Activated gamma-delta T cell treated with Interleukin-2 at 50 U/mL for 16 hours (primary cell): ENCODE data around the gene MAP2K5.
A peak's percentile ranks its signal among the peaks of the same experiment; 100 is the strongest.

Experiments
- DNase-seq: peaks from one replicate; pipeline ENCODE4 v3.0.0-alpha.2; 2020

MAP2K5 gene

DNA sequence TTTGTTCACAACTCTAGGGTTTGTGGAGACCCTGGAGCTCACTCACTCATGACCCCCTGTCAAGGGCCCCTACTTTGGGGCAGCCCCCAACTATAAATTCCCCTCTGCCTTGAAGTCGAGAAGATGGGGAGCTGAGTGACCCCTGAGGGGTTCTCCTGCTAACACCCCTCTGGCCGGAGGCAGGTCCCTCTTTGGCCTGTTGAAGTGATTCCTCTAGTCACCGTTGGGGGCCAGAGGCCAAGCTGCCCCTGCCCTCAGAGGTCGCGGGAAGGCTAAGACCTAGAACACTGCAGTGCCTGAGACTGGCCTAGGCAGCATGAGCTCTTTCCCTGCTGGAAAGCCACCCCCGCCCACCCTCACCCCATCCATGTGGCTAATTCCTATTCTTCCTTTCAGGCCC is 267.4 kb downstream of the MAP2K5 start:
- no peak for DNase-seq

DNA sequence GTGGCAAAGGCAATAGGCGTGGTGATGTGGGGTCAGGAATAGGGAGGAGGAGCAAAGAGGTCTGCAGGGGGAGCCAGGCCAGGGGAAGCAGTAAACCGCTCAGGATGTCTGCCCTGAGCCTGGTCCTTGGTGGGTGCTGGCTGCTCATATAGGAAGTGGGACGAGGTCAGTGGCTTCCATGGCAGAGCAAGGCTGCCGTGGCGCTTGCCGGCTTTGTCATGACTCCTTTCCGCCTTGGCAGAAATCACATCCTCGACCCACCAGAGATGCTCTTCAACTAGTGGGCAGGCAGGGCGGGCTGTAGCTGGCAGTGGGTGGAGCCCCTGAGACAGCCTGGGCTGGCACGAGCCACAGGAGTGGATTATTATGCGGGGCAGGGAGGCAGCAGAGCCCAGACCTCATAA is 269.7 kb downstream of the MAP2K5 start:
- DNase-seq = no peak

DNA sequence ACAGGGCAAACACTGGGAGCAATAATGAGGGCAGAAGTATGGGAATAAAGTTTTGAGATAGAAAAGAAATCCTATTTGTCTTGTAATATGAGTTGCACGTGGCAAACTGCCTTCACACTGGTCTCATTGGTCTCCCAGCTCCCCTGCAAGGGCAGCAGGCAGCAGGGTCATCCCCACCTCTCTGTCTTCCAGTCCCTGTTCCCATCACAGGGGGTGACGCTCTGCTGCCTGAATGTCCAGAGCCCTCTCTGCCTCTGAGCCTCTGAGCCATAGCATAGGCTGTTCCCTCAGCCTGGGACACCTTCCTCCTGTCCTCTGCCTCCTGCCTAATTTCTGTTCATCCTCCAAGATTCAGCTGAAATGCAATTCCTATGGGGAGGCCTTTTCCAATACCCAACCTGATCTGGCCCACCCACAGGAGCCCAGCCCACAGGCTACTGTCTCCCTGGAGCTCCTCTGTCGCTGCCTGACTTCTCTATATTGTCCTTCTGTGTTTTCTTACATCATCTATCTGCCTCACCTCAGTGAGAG is 270.7 kb downstream of the MAP2K5 start:
- DNase-seq = no peak

DNA sequence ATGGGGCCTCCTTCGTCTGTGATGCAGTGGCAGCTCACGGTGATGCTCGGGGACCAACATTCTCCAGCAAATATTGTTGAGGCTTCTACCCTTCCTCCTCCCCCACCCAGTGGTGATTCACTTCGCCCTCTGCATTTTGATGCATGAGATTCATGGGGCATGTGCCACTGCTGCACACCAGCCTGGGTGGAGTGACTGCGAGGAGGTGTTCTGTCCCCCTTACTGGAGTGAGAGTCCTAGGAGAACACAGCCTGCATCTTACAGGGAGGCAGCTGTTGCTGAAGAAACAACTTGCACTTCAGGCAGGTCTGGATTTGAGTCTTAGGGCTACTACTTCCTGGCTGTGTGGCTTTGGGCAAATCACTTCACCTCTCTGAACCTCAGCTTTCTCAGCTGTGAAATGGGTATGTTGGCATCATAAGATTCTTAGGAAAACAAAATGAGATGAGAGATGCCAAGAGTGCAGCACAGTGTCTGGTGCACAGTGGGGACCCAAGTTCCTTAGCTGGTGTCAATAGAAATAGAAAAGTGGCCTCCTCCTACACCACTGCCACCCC is 272.6 kb downstream of the MAP2K5 start:
- DNase-seq = no peak

DNA sequence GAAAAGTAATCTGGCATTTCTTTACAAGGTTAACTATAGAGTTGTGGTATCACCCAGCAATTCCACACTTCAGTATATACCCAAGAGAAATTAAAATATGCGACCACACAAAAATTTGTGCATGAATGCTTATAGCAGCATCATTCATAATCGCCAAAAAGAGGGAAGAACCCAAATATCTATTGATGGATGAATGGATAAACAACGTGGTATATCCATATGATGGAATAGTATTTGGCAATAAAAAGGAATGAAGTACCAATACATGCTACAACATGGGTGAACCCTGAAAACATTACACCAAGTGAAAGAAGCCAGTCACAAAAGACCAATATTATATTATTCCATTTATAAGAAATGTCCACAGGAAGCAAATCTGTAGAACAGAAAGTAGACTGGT is 274.2 kb downstream of the MAP2K5 start:
- no peak for DNase-seq

DNA sequence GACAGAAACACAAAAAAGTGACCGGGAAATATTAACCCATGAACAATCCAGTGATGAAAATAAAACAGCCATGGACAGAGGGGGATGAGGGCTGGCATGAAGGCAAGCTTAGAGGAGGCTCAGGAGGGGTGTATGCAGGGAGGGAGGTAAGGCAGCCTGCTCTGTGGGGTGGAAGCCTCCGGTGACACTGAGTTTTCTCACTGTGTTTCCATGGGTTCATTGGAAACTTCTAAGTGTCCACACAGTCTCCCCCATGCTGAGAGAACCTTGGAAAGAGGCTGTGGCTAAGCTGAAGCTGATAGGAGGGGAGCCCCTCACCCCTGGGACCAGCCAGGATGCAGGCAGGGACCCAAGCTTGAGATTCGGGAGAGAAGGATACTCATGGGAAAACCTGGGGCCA is 276.0 kb downstream of the MAP2K5 start:
- DNase-seq = no peak

DNA sequence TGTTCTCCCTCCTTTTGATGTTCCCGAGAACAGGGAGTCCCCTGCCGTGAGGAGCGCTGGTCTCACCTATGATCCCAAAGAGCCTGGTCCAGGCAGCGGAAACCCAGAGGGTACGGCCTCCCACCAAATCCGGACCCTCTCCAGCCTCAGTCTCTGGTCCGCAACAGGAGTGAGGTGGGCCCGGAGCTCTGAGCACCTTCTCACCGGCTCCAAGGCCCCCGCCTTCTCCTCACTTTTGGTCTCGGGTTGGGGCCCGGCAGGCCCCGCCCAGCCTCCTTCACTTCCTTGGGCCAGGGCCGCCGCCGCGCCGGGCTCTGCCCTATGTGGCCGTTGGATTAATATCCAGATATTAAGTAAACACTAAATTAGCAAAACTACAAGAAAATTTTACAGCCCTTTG is 277.1 kb downstream of the MAP2K5 start:
- no peak for DNase-seq

DNA sequence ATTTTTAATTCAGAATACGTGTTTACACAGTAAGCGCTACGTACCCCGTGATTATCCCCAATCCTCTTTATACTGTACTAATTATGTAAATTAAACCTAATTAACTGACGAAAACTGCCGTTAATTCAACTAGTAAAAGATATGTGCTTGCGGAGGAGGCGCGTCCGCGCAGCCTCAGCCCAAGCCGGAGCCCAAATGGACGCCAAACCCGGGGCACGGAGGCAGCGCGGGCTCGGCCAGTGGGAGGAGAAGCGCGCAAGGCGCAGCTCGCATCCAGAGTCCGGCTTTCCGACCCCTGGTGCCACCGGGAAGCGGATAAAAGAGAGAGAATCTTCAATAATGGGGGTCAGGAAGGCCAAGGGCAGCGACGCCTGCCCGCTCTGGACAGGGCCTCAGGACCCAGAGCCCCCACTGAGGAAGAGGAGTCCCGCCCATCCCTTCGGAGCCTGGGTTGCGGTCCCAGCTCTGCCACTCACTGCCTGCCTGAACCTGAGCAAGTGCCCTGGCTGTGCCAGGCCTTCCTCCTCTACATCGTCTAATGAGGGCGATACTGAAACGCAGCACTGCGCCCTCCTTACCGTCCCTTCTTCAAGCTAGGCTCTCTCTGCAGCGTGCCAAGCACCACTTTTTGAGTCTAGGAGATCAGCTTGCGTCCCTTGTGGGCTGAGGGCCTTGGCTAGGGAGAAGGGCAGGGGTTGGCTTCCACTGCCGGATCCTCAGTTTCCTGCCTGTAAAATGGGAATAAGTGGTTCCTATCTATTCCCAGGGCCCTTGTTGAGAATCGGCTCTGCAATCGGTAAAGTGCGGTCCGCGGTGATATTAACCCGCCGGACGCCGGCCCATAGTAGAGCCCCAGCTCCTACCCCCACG is 277.9 kb downstream of the MAP2K5 start:
- DNase-seq = no peak

DNA sequence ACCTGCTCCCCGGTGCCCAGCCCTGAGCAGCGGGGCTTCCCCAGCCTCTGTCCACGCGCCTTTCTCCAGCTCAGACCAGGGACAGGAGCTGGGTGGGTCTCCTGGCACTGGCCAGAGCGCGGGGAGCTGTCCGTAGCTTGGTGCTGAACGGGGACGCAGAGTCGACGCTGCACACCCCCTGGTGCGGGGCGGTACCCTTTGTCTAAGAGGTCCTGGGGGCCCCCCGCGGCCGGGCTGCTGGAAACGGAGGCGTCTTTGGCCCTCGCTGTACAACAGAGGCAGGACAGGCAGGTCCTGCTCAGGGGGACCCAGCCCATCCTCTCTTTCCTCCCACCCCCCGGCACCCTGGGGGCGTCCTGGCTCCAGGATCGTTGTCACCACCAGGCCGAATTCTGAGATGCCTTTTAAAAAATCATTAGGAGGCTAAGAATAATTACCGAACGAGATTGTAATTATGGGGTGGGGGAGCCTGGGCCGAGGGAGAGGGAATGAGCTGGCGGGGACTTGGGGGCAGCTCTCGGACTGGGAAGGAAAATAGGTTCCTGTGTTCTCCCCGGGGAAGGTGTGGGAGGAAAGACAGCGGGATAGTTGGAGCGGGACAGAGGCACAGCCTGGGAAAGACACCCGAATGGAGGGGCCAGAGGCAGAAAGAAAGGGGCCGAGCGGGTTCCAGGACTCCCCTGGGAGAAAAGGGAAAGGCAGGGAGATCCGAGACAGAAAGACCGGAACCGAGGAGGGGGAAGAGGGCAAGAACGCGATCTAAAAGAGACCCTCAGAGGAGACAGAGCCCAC is 278.7 kb downstream of the MAP2K5 start:
- DNase-seq = peak; percentile 28

DNA sequence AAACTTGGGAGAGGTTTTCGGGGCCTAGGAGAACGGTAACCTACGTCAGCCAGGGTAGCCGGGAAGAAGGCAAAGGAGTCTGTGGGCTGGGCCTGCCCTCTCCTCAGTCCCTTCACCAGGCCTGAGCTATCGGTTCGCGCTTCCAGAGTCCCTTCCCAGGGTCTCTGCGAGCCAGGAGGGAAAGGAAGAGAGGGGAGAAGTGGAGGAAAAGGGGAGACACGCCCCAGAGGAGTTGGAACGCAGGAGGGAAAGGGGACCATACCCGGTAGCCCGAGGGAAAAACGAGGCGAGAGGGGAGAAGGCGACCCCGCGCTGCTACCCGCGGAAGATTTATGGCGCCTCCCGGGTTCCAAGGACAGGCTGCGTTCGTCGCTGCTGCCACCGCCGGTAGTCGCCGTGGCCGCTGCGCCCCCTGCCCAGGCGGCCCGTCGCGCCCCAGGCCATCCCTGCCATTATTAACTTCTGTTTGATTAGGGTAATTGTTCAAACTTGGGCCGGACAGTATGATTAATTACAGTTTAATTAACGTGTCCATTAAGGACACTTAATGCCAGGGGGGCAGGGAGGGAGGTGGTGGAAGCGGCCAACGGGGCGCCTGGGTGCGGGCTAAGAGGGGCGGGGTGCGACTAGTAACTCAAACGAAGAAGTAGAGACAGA is 279.4 kb downstream of the MAP2K5 start:
- no peak for DNase-seq

DNA sequence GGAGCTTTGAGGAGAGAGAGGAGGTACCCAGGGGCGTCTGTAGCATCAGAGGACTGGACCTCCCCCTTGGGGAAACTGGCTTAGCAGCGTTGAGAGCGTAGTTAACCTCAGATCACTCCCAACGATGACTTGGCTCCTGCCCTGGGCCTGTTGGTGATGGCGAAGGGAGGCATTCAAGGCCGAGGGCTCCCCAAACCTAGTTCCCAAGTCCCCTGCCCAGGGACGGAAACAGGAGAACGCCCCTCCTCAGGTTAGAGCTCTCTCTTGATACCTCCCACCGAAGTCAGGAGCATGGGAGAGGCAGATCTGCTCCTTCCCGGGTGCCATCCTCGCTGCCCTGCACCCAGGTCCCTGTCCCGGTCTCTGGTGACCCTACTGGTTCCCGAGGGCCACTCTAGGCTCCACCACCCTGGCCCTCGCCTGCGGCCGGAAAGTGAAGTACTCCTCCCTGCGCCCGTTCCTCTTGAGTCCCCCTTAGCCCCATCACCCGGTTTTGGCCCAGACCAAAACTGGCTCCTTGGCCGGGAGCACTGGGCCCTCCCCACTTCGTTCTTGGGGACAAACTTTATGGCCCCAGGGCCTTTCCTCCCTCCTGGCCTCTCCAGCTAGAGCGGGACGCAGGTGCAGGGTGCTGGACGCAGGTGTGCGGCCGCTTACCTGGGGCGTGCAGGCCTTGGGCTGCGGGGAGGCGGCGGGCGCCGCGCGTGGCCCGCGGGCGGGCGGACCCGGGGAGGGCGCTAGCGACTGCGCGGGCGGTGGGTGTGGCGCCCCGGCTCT is 280.2 kb downstream of the MAP2K5 start:
- no peak for DNase-seq

DNA sequence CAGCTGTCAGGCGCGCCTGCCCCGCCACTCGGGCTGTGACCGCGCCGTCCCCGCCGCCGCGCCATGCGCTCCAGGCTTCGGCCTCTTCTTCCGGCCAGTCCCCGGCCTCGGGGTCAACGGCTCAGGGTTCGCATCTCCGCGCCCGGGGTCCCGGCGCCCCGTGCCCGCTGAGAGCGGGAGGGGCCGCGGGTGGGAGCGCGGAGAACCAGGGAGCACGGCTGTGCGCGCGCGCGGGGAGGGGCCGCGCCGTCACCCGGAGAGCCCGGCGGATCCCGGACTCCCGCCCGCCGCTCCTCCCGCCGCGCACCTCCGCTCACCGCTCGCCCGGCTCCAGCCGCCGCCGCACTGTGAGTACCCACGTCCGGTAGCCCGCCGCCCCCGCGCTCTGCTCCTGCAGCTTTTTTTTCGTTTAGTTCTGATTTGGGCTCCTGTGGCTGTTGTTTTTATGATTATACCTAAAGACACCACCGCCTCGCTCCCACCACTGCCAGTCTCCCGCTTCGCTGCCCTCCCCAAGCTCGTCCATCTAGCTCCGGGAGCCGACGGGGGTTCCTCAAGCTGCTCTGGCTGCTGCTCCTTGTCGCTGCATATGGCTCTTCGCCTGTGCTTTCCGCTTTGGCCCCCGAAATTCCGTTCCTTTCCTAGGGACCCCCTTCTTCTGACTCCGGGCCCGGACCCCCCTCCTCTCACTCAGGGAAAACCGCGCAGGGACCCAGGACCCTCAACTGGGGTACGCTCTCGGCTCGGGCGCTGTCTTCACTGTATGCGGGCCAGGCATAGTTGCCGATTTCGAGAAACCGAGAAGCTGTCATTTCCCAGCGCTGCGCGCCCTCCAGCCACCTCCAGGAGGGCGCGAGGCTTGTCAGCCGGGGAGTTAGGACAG is 281.1 kb downstream of the MAP2K5 start:
- DNase-seq = no peak

DNA sequence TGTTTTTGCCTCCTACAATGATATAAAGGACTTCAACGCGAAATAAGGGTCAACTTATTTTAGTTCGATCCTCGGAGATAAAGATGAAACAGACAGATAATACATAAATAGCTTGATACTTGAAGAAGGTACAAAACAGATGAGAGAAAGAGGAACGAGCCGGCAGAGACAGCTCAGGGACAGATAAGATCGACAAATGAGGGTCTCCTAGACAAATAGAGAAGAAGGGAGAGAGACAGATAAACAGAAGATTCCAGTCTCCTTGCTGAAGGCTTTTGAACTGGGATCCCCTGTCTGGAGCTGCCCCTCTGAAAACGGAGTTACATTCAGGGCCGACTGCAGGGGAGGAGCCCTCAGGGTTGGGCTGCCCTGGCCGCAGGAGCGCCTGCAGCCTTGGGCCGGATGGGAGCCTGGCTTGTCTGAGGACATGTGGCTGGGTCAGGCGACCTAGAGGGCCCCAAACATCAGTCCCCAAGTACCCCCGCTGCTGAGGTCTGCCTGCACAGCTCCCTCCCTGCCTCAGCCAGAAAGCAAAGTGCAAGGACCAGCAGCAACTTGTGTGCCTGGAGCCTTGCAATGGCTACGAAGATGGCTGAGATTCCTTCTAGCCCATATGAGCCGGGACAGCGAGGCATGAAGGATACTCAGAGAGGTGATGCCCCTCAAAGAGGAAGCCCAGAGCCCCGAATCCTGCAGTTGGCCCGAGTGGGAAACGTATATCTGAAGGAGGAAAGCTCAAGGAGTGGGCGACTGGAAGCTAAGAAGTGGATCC is 281.9 kb downstream of the MAP2K5 start:
- no peak for DNase-seq

DNA sequence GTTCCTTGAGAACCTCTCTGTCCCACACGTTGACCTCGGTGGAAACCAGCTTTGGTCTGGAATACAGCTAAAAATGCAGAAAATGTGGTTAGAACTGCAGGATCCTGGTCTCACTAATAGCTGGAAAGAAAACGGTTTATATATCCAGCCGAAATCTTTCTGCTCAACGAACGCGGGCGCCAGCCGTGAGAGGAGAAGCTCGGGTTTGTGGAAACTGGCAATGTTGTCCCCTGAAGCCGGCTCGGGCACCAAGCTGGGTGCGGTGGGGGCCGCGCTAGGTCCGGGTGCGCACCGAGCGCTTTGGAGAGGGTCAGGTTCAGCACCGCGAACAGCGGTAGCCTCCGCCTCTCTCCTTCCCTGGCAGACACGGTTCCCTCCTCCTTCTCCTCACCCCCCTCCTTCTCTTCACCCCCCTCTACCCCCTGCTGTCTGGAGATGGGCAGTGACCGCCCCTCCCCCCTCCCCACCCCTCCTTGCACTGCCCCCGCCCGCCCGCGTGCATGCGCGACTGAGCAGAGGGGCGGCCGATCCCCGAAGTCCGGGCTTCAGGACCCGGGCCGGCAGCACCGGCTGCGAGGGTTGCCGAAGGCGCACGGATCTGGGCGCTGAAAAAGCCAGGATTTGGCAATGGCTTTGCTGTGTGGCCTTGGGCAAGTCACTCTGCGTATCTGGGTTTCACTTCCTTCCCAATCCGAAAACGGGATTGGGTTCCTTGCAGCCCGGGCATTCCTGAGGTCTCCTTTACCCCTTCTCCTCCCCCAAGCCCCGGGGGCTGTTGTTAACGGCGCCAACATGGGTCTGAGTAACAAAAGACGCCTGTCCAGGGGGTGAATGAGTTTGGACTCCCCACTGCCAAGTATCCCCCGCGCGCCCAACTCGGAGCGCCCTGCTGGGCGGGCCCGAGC is 282.7 kb downstream of the MAP2K5 start, which contains the start of gene SKOR1:
SKOR1 (plus strand) TSS at position 534 of the 905 bp plus-strand sequence; CDS start at position 628, 94 bp downstream.
- no peak for DNase-seq

DNA sequence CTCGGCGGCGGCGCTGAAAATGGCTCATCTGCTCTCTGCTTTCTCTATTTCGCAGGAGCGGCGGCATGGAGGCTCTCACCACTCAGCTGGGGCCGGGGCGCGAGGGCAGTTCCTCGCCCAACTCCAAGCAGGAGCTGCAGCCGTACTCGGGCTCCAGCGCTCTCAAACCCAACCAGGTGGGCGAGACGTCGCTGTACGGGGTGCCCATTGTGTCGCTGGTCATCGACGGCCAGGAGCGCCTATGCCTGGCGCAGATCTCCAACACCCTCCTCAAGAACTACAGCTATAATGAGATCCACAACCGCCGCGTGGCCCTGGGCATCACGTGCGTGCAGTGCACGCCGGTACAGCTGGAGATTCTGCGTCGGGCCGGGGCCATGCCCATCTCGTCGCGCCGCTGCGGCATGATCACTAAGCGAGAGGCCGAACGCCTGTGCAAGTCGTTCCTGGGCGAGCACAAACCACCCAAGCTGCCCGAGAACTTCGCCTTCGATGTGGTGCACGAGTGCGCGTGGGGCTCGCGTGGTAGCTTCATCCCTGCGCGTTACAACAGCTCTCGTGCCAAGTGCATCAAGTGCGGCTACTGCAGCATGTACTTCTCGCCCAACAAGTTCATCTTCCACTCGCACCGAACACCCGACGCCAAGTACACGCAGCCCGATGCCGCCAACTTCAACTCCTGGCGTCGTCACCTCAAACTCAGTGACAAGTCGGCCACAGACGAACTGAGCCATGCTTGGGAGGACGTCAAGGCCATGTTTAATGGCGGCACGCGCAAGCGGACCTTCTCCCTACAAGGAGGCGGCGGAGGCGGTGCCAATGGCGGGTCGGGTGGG is 283.6 kb downstream of the MAP2K5 start:
- DNase-seq = no peak

DNA sequence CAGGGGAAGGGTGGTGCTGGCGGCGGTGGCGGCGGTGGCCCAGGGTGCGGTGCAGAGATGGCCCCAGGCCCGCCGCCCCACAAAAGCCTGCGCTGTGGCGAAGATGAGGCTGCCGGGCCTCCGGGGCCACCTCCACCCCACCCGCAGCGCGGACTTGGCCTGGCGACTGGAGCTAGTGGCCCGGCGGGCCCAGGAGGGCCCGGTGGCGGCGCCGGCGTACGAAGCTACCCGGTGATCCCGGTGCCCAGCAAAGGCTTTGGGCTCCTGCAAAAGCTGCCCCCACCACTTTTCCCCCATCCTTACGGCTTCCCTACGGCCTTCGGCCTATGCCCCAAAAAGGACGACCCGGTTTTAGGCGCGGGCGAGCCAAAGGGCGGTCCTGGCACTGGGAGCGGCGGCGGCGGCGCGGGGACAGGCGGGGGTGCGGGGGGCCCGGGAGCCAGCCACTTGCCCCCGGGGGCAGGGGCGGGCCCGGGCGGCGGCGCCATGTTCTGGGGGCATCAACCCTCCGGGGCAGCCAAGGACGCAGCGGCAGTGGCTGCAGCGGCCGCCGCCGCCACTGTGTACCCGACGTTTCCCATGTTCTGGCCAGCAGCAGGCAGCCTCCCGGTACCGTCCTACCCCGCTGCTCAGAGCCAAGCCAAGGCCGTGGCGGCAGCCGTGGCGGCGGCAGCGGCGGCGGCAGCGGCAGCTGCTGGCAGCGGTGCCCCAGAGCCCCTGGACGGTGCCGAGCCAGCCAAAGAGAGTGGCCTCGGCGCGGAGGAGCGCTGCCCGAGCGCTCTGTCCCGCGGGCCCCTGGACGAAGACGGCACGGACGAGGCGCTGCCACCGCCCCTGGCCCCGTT is 284.4 kb downstream of the MAP2K5 start:
- DNase-seq = no peak
